ENCODE results near the gene PTPN7. TPM values are rescaled to one million over a fixed set of nuclear protein-coding genes. Genes with fewer than 3 reads are reported as not detected.
"Not testable (repeated sequence)": the region's sequence is repeated elsewhere in the genome, so short reads cannot be mapped to it uniquely, and the experiment has no call there.

PTPN7 gene
- total RNA-seq, 1 donor from 2014 or later: 0.92 TPM

GRCh38 chr1:202143011-202143767 is 17.2 kb downstream of the PTPN7 start:
- ATAC-seq: peak; percentile 46
- no peak for DNase-seq
- intact Hi-C loops (cut with micrococcal nuclease): no loop called here

DNA sequence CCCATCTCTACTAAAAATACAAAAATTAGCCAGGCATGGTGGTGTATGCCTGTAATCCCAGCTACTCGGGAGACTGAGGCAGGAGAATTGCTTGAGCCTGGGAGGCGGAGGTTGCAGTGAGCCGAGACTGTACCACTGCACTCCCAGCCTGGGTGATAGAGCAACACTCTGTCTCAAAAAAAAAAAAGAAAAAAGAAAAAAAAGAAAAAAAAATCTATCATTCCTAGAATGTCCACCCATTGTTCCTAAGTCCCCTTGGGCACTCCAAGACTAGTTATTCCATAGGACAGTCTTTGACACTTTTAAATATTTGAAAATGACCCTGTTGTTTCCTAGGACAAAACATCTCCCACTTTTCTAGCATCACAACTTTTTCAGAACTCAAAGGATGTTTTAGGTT is 18.9 kb downstream of the PTPN7 start:
- intact Hi-C loops (cut with micrococcal nuclease); DNase-seq; ATAC-seq: not testable (repeated sequence)

DNA sequence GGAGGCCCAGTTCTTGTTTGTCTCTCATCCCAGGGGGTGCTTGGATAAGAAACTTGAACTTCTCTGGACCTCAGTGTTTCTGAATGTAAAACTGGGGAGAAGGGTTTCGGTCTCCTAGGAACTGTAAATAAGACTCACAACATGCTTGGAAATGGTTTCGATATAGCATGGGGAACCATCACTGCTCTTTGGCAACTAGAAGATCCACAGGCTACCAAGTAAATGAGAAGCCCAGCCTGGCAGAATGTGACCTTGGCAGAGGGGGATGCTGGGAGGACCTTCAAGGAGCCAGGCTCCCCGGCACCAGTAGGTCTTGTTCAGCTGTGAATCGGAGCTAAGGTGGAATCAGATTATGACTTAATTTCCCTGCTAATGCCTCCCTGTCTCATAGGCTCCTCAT is 19.6 kb downstream of the PTPN7 start:
- no peak for ATAC-seq
- intact Hi-C loops (cut with micrococcal nuclease): no loop called here

DNA sequence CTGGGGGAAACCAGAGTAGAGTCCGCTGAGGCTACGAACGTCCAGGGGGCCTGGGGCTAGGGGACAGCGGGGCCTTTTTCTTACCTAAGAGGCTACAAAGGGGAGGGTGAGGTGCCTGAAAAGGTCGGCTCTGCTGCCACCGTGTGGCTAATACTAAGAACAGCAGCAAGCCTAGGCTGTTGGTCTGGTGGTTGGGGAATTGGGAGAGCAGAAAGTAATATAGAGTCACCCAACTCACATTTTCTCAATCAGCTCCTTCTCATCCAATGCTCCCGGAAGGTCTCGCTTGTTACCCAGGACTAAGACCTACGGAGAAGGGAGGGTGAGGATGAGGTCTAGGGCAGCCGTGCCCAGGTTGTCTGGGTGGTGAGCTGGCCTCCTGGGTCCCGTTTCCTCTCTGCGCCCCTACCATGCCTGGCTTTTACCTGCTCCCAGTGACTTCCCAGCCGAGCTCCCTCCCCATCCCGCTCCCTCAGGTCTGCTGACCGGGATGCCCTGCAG is 25.1 kb downstream of the PTPN7 start:
- ATAC-seq (peak; percentile 59), DNase-seq (peak; percentile 58)
- intact Hi-C loops (cut with micrococcal nuclease): no loop called here

More for the DNA sequence above, 19.6 kb downstream of the PTPN7 start:
- no peak for DNase-seq

DNA sequence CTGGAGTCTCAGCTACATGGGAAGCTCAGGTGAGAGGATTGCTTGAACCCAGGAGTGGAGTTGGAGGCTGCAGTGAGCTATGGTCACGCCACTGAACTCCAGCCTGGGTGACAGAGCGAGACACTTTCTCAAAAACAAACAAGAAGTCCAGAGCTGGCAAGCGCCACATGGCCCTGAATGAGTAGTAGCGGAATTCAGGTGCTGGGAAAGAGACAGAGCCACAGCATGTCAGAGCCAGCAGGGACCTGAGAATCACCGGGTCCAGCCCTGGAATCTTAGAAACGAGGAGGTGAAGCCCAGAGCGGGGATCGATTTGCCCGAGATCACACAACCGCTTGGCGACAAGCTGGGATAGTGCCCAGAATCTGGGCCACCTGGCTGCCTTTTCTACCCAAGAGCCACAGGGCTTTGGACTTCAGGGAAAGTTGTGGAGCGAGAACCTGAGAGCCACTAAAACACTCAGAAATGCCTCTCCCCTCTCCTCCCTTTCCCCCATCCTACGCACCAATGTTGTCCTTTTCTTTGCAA is 25.7 kb downstream of the PTPN7 start:
- no peak for DNase-seq
- ATAC-seq: no peak
- intact Hi-C loops (cut with micrococcal nuclease): no loop called here

DNA sequence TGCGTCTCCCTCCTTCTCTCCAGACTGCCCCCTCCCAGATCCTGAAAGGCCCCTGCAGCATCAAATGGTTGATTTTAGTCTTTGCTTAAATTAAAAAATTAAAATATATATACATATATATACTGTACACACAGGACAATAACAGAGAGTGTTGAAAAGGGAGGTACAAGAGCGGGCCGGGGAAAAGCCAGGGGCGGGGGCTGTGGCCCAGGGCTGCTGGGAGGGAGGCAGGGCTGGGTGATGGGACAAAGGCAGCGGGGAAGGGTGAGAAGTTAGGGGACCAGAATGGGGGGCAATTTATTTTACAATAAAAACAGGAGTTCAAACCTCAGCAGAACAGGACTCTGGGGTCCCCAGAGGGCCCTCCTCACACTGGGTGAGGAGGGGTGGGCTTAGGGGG is 26.4 kb downstream of the PTPN7 start:
- DNase-seq (no peak), ATAC-seq (no peak)
- intact Hi-C loops (cut with micrococcal nuclease): no loop called here

GRCh38 chr1:202133496-202133895 is 26.9 kb downstream of the PTPN7 start:
- ATAC-seq: no peak
- intact Hi-C loops (cut with micrococcal nuclease): no loop called here
- no peak for DNase-seq

GRCh38 chr1:202133001-202133400 is 27.4 kb downstream of the PTPN7 start:
- intact Hi-C loops (cut with micrococcal nuclease): no loop called here

DNA sequence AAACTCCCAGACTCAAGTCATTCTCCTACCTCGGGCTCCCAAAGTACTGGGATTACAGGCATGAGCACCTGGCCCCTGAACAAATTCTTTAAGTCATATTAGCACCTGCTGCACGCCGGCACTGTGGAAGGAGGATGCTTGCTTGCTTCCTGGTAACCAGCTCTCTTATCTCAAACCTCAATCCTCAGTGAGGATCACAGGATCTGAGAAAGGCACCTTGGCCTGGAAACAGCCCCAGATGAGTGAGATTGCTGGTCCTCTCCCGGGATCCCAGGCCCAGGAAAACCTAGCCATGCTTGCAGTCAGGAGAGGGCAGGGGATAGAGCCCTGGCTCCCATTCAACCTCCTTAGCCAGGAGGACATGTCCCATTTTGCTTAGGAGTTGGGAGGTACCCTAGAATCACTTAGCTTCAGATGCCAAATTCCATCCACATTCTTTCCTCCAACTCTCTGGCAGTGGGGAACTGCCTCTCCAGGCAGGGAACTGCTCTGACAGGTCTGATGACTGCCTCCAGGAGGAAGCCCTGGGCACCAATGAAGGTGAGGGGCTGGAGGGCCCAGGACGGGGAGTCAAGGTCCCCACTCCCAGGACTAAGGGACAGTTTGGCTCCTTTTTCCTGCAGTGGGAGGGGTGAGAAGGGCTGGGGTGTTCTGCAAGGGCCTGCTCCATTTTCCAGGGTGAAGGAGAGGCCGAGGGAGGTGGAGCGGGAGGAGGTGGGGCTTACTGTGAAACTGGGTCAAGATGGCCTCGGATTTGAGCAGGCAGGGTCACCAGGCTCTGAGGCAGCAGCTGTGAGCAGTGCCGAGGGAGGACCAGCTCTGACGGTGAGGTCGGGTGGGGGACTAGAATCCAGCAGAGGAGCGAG is 28.2 kb downstream of the PTPN7 start:
- ATAC-seq (peak; percentile 73), DNase-seq (peak; percentile 71)
- intact Hi-C loops (cut with micrococcal nuclease): no loop called here

More at GRCh38 chr1:202133001-202133400, 27.4 kb downstream of the PTPN7 start:
- DNase-seq: peak; percentile 53
- ATAC-seq: peak; percentile 19

DNA sequence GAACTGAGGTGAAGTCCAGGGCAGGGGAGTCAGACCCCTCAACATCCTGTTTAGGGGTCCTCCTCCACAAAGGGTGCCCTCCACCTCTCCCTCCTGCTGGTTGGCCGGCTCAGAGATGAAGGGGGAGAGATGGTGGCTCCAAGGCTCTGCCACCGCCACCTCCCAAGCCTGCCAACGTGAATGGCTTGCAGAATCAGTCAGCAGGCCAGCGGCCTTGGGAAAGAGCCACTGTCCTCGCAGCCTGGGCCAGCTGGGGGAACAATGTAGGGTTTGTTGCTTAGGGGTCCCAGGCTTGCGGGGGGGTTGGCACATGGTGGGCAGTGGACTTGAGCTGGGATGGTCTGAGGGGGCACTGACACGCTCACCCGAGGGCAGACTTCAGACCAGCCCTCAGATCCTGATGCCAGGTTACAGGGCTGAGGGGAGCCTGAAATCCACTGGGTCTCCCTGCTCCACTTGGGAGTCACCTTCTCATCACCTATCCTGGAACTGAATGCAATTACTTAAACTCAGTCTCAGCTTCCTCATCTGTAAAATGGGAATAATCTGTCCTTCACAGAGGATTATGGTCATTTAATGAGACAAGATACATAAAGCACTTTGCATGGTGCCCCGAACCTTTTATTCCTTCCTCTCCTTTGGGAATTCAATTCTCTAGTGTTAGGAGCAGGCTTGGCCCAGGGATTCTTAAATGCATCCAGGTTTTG is 29.4 kb downstream of the PTPN7 start:
- no peak for DNase-seq
- intact Hi-C loops (cut with micrococcal nuclease): no loop called here
- no peak for ATAC-seq

GRCh38 chr1:202130297-202130721 is 30.1 kb downstream of the PTPN7 start:
- DNase-seq (no peak), ATAC-seq (peak; percentile 1)
- intact Hi-C loops (cut with micrococcal nuclease): no loop called here

DNA sequence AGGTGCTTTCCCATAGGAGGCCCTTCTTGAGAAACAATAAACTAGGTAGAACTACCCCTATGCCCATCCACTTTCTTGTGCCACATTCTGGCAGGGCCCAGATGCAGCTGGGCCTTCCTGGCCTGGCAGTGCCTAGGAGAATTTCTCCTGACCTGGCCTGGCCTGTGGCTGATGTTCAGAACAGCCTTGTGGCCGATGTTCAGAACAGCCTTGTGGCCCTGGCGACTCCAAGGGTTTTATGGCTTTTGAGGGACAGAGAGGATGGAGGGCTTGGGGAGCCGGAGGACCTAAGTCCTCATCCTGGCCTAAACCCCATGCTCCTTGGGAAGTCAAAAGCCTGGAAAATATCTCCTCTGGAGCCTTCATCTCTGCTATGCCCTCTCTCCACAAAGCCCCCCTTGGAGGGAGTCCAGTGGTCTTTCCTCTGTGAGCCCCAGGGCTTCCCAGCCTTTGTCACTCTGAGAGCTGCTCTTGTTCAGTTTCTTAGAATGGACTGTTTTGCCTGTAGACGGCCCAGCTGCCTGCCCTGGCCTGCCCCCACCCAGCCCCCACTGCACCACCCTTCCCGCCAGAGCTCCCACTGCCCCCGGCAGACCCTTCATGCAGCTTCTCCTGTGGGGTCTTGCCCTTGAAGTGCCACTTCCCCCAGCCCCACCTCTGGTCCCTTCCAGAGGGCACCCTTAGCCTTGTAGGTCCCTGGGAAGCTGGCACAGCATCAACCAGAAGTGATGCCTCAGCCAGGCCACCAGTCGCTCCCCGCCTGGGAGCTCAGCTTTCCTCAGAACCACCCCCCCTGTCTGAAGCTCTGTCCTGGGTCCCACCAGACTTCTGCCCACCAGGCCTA is 30.7 kb downstream of the PTPN7 start:
- intact Hi-C loops (cut with micrococcal nuclease): no loop called here
- ATAC-seq: no peak
- no peak for DNase-seq

DNA sequence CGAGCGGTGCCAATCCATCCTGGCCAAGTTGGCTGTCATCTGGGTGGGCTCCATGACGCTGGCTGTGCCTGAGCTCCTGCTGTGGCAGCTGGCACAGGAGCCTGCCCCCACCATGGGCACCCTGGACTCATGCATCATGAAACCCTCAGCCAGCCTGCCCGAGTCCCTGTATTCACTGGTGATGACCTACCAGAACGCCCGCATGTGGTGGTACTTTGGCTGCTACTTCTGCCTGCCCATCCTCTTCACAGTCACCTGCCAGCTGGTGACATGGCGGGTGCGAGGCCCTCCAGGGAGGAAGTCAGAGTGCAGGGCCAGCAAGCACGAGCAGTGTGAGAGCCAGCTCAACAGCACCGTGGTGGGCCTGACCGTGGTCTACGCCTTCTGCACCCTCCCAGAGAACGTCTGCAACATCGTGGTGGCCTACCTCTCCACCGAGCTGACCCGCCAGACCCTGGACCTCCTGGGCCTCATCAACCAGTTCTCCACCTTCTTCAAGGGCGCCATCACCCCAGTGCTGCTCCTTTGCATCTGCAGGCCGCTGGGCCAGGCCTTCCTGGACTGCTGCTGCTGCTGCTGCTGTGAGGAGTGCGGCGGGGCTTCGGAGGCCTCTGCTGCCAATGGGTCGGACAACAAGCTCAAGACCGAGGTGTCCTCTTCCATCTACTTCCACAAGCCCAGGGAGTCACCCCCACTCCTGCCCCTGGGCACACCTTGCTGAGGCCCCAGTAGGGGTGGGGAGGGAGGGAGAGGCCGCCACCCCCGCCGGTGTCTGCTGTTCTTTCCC is 32.4 kb downstream of the PTPN7 start:
- ATAC-seq (no peak), DNase-seq (no peak)
- intact Hi-C loops (cut with micrococcal nuclease): no loop called here

- no peak for DNase-seq
- ATAC-seq: no peak
- intact Hi-C loops (cut with micrococcal nuclease): no loop called here
These were observed 33.3 kb downstream of the PTPN7 start for GRCh38 chr1:202127061-202127460.

- ATAC-seq (no peak), DNase-seq (no peak)
- intact Hi-C loops (cut with micrococcal nuclease): no loop called here
These were observed 34.0 kb downstream of the PTPN7 start for GRCh38 chr1:202126426-202126825.

DNA sequence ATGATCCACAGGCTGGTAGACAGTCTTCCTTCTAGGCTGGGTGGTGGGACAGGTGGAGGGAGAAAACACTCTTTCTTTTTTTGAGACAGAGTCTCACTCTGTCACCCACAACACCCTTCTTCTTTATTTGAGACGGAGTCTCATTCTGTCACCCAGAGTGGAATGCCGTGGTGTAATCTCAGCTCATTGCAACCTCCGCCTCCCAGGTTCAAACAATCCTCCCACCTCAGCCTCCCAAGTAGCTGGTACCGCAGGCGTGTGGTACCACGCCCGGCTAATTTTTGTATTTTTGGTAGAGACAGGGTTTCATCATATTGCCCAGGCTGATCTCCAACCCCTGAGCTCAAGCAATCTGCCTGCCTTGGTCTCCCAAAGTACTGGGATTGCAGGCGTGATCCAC is 34.8 kb downstream of the PTPN7 start:
- DNase-seq: no peak
- no peak for ATAC-seq
- intact Hi-C loops (cut with micrococcal nuclease): no loop called here

GRCh38 chr1:202124142-202124541 is 36.3 kb downstream of the PTPN7 start:
- intact Hi-C loops (cut with micrococcal nuclease): loop anchor here (5.0 kb wide), 1 partner anchor 122 kb away; no protein-coding TSS in a partner anchor
- no peak for ATAC-seq
- DNase-seq: no peak

Measured in left ventricle myocardium superior (tissue), 1 donor.